Measurements from ENCODE around the gene ATP8B3.

Gene ATP8B3

DNA sequence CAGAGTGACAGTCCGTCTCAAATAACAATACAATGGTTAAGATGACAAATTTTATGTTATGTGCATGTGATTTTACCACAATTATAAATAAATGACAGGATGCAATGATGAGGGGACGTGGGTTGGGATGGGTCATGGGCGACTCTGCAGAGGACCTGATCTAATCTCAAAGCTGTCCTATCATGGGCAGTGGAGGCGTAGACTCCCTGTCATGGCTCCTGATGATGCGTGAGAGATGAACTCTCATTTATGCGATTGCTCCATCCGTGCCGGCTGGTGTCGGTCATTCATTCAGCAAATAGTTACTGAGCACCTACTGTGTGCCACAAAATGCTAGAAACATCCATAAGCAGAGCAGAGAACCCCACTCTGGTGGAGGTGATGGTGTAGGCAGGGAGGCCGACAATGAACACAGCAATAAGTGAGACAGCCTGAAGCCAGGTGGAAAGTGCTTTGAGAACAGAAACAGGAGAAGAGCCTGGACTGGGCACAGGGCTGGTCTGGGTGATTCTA is 37.9 kb upstream of the ATP8B3 start:
- DNase-seq, result peak; percentile 17

DNA sequence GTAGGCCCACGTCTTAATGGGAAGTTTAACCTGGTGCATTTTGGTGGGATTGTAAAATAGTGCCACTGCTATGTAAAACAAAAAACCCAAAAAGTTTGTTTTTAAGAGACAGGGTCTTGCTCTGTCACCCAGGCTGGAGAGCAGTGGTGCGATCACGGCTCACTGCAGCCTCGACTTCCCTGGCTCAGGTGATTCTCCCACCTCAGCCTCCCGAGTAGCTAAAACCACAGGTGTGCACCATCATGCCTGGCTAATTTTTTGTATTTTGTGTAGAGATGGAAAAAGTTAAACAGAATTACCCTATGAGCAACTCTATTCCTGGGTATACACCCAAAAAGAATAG is 37.0 kb upstream of the ATP8B3 start:
- no peak for DNase-seq

DNA sequence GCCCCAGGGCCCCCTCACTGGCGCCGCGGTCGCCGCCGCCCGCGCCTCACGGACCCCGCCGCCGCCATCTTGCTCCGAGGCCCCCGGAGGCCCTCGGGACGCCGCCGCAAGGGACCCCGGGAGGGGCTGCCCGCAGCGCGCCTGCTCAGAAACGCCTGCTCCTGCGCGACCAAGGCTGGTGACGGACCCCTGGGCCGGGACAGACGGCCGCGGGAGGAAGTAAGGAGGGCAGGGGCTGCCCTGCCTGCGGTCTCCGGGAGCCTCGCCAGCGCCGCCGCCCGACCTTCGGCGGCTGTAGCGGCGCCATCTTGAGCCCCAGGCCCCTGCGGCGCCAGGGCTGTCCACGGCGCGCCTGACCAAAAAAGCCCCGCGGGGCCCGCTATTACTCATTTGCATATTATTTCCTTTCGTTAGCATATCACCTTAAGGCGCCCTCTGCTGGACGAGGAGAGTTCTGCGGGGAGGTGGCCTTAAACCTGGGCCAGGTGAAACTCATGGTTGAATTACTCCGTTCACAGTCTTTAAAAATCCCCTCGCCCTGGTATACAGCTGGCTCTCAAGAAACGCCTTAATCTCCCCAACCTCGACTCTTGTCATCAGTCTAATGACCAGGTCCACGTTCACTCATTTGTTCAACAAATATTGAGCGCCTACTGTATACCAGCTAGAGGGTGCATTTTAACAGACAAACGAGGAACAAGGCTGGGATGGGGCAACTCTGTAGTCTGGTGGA is 36.5 kb upstream of the ATP8B3 start, which contains the start of gene REXO1:
TSS of gene REXO1 (minus strand) at position 85 of the 733 bp plus-strand sequence. CDS start 125 bp downstream, outside the sequence.
- peak; percentile 98 for DNase-seq

DNA sequence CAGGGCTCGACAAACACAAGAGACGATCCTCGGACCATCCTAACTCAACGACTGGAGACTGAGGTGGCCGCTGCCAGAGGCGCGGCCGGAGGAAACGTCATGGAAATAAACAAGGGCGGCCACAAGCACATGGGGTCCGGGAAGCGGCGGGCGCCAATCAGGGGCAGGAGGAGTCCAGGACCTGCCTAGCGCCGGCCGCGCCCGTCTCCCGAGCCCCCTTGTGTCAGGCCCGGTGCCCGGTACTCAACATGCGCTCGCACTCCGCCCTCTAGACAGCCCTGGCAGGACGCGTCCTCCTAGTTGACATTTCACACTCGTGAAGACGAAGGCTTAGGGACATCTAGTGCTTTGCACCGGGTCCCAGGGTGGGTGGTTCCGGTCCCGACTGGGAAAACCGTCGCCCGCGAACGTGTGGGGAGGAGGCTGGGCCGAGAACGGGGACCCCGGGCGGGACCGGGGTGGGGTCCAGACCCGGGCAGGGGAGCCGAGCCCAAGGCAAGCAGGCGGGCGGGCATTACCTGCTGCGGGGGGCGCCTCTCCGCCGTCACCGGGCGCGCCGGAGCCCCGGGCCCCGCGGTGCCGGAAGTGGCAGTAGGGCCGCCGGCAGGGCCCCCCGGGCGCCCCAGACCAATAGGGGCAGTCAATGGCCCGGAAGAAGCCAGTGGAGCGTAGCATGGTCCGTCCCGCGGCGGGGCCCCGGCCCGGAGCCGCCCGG is 35.8 kb upstream of the ATP8B3 start:
- DNase-seq, result peak; percentile 49

DNA sequence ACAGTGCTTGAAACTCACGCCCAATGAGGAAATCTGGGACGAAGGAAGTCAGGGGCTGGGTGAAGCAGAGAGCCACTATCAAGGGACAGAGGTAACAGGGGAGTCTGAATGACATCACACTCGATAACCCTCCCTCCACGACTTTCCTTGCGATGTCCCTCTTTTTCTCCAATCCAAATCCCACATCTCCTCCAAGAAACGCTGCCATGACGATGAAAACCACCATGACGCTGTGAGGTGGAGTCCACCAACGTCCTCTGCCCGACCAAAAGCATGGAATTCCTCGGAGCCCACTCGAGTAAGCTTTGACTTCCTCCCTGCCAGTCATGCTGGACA is 35.2 kb upstream of the ATP8B3 start:
- no peak for DNase-seq

DNA sequence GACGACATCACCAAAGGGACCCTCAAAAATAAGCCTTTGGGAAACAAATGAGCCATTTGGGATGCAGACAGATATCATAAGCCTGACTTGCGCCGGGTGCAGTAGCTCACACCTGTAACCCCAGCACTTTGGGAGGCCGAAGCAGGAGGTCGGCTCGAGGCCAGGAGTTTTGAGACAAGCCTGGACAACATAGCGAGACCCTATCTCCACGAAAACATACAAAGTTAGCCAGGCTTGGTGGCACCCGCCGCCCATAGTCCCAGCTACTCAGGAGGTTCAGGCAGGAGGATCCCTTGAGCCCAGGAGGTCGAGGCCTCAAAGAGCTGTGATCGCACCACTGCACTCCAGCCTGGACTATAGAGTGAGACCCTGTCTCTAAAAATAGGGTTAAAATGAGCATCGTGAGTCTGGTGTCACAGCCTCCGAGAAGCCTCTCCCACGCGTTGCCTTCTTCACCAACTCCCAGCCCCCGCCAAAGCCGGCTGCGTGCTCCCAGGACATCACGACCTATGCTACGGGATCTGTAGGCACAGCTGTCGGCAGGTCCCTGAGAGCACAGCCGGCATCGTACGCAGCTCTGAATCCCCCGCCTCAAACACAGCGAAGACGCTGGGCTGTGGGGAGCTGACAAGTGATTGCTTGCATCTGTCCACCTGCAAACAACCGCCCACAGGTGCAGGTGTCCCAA is 34.6 kb upstream of the ATP8B3 start:
- DNase-seq, result no peak

DNA sequence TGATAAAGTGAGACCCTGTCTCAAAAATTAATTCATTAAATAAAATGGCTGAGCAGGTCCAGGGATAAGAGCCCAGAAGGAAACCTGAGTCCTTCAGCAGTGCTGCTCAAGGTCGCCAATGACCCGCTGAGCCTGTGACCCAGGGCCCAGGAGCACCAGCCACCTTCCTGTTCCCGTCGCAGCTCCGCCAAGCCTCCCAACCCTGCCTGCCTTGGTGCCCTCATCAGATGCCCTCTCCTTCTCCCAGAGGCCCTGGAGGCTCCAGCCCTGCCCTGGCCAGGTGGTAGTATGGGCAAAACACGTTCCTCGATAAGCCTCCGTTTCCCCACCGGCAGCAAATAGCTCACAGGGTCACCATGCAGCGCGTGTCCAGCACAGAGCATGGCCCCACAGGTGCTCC is 33.6 kb upstream of the ATP8B3 start:
- no peak for DNase-seq

DNA sequence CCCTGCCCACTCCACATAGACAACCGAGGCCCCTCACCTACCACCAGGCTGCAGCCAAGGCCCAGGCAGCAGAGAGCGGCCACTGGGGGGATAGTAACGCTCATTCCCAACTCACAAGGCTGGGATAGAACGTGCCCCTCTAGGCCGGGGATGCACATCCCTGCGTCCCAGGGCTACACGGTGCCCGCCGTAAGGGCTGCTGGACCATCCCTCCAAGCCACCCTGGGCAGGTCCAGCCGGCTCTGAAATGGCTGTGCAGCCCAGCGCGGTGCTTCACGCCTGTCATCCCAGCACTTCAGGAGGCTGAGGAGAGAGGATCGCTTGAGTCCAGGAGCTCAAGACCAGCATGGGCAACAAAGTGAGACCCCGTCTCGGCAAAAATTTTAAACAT is 33.0 kb upstream of the ATP8B3 start:
- DNase-seq, result no peak

DNA sequence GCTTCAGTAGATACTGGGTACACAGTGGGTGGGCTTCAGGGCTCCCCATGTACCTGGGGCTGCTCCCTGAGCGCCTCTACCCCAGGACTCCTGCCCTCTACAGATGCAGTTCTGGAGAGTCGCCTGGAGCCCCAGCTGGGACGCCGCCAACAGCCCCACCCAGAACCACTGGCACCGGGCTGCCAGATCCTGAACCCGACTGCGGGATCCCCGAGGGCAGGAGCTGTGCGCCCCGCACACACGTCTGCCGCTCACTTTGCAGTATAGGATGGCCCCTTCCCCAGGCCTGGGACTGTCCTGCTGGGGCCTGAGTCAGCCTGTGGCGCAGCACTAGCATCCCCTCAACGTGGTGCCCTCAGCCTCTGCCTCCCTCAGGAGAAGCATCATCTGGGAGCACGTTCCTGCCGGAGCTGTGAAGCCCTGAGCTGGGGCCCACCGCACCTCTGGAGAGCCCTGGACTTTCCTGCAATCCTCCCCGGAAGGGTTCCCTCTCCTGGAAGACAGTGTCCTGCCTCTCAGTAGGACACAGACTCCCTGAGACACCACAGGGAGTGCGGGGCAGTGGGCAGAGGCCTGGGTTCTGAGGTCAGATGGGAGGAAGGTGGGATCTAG is 32.5 kb upstream of the ATP8B3 start:
- DNase-seq, result no peak

DNA sequence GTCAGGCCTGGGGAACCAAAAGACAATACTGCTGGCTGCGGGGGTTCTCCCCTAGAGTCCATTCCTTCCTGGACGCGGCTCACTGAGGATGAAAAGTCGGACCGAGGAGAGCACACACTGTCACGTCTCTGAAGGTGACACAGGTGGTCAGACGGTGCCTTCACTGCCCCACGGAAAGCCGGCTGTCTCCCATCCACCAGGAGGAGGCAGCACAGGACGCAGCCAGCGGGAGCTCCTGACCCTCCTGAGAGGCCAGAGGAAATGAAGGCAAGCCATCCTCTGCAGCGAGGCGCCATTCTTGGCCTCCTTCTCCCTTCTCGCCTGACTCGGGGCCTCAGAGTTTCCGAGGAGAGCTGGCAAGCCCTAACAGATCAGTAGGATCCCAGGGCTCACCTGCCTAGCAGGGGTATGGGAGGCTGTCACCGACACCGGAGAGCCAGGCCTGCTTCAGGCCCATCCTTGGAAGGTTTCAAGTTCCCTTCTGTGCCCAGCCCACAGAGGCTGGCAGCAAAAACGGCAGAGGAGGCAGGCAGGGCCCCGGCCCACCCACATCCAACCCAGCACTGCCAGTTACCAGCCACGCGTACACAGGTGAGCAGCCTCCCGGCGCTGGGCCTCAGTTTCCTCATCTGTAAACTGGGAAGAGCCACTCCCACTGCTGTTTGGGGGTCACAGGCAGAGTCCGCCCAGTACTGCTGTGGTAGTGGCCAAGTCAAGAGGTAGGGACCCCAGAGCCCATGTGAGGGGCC is 31.7 kb upstream of the ATP8B3 start:
- no peak for DNase-seq

DNA sequence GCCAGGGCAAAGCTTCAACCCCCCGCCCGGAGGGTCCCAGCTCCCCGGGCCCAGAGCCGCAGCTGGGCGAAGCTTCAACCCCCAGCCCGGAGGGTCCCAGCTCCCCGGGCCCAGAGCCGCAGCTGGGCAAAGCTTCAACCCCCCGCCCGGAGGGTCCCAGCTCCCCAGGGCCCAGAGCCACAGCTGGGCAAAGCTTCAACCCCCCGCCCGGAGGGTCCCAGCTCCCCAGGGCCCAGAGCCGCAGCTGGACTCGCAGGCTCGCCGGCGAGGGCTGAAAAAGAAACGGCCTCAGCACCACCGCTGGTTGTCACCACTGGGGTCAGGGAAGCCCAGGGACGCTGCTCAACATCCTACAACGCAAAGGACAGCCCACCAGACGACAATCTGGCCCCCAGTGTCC is 31.0 kb upstream of the ATP8B3 start:
- DNase-seq, result no peak

DNA sequence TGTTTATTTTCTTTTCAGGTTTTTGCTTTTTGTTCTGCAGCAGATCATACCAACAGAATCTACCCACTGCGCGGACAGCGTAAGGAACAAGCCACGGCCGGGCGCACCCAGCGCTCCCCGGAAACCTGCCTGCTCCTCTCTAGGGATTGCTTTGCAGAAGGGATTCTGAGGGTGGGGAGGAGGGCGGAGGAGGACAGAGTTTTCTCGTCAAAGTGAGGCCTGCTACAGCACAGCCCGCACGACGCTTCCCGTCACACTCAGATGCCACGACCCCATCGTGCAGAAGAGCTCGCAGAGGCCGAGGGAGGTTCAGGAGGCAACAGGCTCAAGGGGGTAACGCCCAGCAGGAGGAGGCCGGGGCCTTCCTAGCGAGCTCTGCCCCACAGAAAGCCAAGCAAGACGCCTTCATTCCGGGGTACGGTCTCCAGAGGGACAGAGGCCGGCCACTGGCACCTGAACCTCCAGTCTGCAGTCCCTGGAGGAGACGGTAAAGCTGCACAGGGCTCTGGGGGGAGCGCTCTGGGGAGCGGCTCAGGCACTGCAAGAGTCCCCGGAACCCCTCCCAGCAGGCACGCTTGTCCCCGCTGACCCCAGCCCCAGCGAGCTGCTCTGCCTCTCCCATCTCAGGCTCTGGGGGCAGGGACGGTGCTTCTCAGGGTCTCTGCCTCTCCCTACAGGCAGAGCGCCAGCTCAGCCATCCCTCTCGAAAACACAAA is 29.3 kb upstream of the ATP8B3 start:
- no peak for DNase-seq

DNA sequence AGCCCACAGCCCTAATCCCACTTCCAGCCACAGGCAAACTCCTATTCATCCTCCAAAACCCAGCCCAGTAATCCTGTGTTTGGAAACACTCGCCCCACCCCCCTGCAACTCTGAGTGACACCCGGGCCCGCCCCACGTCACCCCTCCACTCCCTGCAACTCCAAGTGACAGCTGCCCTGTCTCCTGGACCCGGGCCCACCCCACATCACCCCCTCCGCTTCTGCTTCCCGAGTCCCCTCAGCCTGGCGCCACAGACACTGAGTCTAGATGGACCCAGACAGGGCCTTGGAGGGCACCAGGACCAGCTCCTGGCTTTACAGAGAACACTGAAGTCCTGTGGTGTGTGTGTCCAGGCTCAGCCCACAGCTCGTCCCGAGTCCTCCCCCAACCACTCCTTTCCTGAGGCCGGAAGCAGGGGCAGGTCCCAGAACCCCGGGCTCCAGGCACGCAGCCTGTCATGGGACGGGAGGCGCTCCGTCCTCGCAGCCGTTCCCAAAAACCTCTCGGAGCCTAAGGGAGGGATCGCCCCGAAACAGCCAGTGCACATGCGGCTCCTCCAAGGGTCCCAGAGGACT is 28.6 kb upstream of the ATP8B3 start:
- DNase-seq, result no peak

DNA sequence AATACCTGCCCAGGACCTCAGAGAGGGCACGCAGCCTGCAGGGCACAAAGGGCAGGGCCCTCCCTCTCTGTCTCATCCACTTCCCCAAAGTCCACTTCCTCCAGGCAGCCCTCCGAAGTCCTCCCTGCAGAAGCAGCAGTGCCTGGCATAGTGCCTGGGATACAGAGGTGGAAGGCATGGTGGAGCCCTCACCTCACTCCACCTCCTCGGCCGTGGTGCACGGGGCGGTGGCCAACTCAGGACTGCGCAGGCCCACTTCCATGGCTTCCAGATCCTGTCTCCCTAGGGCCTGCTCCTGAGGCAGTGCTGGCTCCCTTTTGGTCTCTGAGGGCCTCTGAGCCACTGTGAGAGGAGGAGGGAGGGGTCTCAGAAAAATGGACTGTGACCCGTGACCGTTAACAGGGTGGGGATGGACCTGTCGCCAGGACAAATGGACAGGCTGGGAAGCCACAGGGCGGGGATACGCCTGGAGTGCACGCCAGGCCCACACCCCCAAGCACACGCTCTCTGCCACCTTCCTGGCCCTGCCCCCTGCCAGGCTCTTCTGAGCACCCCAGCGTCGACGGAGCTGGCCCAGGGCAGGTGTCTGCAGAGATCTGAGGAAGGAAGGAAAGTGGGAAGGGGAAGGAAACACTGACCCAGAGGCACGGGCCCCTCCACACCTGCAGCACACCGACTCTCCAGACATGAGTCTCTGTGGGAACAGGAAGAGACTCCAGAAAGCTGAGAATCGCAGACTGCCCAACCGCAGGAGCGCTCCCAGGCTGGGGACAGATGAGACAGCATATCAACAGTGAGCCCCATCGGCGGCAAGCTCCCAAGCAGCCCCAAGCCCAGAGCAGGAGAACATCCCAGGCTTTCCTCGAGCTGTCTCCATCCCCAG is 27.8 kb upstream of the ATP8B3 start:
- DNase-seq, result no peak

DNA sequence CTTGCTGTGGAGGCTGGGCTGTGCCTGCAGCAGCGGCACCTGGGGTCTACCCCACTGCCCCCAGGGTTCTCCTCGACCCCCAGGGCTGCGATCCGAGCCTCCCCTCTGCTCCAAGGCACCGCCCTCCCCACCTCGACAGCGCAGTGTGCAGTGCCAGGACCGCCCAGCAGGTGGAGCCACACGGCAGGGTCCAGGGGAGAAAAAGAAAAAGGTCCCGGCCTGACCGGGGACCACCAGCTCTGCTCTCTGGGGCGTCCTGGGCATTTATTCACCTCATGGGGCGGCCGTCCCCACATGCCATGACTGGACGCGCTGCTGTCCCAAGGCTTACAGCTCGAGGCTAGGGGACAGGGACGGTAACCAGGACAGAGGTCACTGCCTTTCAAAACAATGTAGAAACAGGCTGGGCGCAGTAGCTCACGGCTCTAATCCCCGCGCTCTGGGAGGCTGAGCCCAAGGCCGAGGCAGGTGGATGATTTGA is 25.6 kb upstream of the ATP8B3 start:
- DNase-seq, result peak; percentile 62

DNA sequence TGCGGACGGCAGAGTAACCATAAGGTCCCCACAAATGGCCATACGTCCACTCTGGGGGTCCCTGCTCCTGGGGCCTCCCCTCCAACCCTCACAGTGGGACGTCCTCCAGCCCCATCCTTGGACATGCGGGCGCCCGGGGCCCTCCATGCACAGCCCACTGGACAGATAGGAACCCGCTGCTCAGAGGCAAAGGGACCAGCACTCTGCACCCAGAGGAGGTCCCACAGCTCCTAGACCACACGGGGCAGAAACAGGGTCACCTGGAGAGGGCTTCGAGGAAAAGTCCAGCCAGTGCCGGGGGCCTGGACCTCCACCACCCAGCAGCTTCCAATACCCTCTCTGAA is 25.1 kb upstream of the ATP8B3 start:
- no peak for DNase-seq

DNA sequence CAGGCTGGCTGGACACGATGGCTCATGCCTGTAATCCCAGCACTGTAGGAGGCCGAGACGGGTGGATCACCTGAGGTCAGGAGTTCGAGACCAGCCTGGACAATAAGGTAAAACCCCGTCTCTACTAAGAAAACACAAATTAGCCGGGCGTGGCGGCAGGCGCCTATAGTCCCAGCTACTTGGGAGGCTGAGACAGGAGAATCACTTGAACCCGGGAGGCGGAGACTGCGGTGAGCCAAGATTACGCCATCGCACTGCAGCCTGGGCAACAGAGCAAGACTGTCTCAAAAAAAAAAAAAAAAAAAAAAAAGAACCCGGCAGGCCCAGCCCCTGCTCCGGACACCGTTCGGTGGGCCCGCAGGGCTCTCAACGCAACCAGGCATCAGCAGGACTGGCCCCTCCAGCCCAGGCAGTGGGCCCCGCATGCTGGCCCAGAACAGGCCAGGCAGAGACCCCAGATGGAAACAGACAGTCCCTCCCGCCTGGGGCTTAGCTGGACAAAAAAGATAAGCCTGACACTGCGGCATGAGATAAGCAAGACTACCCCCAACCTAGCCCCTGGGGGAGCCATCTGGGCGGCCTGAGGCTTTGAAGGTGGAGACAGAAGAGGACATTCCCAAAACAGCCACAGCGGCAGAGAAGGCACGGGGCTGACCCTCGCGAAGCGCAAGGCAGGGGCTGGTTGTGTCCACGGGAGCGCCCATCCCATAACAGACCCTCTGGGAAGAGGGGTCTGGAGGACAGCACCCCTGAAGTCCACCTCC is 24.6 kb upstream of the ATP8B3 start:
- DNase-seq, result no peak

DNA sequence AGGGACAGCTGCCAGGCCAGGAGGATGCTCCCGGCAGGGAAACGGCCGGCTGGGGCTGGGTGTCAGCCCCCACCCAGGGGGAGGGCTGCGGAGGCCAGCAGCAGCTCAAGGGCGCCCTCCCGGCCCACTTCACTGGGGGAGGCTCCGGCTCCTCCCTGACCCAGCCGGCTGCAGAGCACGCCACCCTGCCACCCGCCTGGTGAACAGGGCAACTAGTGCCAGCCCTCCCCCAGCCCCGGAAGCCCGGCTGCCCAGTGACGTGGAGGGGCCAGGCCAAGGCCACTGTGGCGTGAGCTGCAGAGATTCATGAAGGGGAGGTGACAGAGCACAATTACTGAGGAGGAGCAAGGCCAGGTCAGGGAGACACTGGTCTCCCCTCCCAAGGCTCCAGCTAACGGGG is 21.5 kb upstream of the ATP8B3 start:
- DNase-seq, result no peak

DNA sequence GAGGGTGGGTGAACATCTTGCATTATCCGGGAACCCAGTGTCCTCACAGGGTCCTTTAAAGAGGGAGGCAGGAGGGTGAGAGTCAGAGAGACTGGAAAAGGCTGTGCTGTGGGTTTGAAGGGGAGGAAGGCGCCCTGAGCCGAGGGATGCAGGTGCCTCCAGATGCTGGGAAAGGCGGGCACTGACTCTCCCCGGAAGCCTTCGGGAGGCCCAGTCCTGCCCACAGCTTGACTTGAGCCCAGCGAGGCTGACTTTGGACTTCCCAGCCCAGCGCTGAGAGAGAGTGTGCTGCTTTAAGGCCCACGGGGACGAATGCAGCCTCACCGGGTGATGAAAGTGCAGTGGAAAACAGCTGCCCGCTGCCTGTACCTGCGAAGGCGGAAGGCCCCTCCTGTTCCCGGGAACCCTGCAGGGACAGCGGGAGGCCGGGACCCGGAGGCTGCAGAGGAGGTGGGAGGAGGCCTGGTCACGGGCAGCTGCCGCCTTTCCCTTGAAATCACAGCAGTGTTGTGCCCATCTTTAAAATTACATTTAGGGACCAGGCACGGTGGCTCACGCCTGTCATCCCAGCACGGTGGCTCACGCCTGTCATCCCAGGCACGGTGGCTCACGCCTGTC is 20.1 kb upstream of the ATP8B3 start:
- no peak for DNase-seq
